NT2/D1 (cell line): ENCODE measurements around the gene PRM3.

ENCODE experiments used
- SUZ12 ChIP-seq: IDR thresholded peaks from 2 replicates; pipeline ENCODE4 v1.6.1; 2011; ENCODE audit not compliant: insufficient read length, insufficient read depth; ENCODE audit errors: extremely low read depth
- YY1 ChIP-seq: IDR thresholded peaks from 2 replicates; pipeline ENCODE4 v1.6.1; 2011; ENCODE audit not compliant: insufficient read length, insufficient read depth
- ZNF274 ChIP-seq: IDR thresholded peaks from 2 replicates; pipeline ENCODE4 v1.6.1; 2011; ENCODE audit warnings: mild to moderate bottlenecking, low read depth, low read length

GRCh38 chr16:11306997-11307638 lies 33.7 kb upstream of the PRM3 start:
- TF ChIP-seq YY1 (no peak), ZNF274 (no peak), SUZ12 (no peak)
